ENCODE results near the gene OR51F1. TPM values are rescaled to one million over a fixed set of nuclear protein-coding genes. Genes with fewer than 3 reads are reported as not detected.

Gene OR51F1
- total and polyA plus RNA-seq, 3 experiments from 2014 or later, result not detected

Other genes starting within 250 kb of the OR51F1 start
- not detected for gene OR52M1, start 224.7 kb downstream of the OR51F1 start, total RNA-seq
- gene OR52M1, start 224.7 kb downstream of the OR51F1 start, polyA plus RNA-seq, result not detected
- gene OR52I2, start 188.2 kb downstream of the OR51F1 start, total RNA-seq, result not detected
- not detected for gene OR52I2, start 188.2 kb downstream of the OR51F1 start, polyA plus RNA-seq
- gene OR52I1, start 175.9 kb downstream of the OR51F1 start, total RNA-seq, result not detected
- not detected for gene OR52I1, start 175.9 kb downstream of the OR51F1 start, polyA plus RNA-seq
- 10 to 100 TPM; 11.8 to 12.2 TPM for gene TRIM68, start 161.7 kb downstream of the OR51F1 start, total RNA-seq
- 14.9 TPM for gene TRIM68, start 161.7 kb downstream of the OR51F1 start, polyA plus RNA-seq
- not detected for gene OR51D1, start 132.5 kb downstream of the OR51F1 start, total RNA-seq
- not detected for gene OR51D1, start 132.5 kb downstream of the OR51F1 start, polyA plus RNA-seq
- gene OR51E1, start 126.0 kb downstream of the OR51F1 start, total RNA-seq, result not detected
- not detected for gene OR51E1, start 126.0 kb downstream of the OR51F1 start, polyA plus RNA-seq
- not detected for gene OR51E2, start 72.1 kb downstream of the OR51F1 start, total RNA-seq
- not detected for gene OR51E2, start 72.1 kb downstream of the OR51F1 start, polyA plus RNA-seq
- not detected for gene MMP26, start 65.2 kb downstream of the OR51F1 start, total RNA-seq
- gene MMP26, start 65.2 kb downstream of the OR51F1 start, polyA plus RNA-seq, result not detected
- not detected for gene OR52R1, start 34.4 kb upstream of the OR51F1 start, total RNA-seq
- not detected for gene OR52R1, start 34.4 kb upstream of the OR51F1 start, polyA plus RNA-seq
- gene OR51F2, start 51.4 kb upstream of the OR51F1 start, total RNA-seq, result not detected
- gene OR51F2, start 51.4 kb upstream of the OR51F1 start, polyA plus RNA-seq, result not detected
- gene OR51S1, start 79.3 kb upstream of the OR51F1 start, total RNA-seq, result not detected
- not detected for gene OR51S1, start 79.3 kb upstream of the OR51F1 start, polyA plus RNA-seq
- not detected for gene OR51T1, start 112.0 kb upstream of the OR51F1 start, total RNA-seq
- not detected for gene OR51T1, start 112.0 kb upstream of the OR51F1 start, polyA plus RNA-seq
- not detected for gene OR51A7, start 133.8 kb upstream of the OR51F1 start, total RNA-seq
- gene OR51A7, start 133.8 kb upstream of the OR51F1 start, polyA plus RNA-seq, result not detected
- not detected for gene OR51G2, start 149.4 kb upstream of the OR51F1 start, total RNA-seq
- not detected for gene OR51G2, start 149.4 kb upstream of the OR51F1 start, polyA plus RNA-seq
- not detected for gene OR51G1, start 154.4 kb upstream of the OR51F1 start, total RNA-seq
- not detected for gene OR51G1, start 154.4 kb upstream of the OR51F1 start, polyA plus RNA-seq
- not detected for gene OR51A4, start 177.7 kb upstream of the OR51F1 start, total RNA-seq
- gene OR51A4, start 177.7 kb upstream of the OR51F1 start, polyA plus RNA-seq, result not detected
- gene OR51A2, start 185.8 kb upstream of the OR51F1 start, total RNA-seq, result not detected
- gene OR51A2, start 185.8 kb upstream of the OR51F1 start, polyA plus RNA-seq, result not detected
- not detected for gene OR51L1, start 224.9 kb upstream of the OR51F1 start, total RNA-seq
- gene OR51L1, start 224.9 kb upstream of the OR51F1 start, polyA plus RNA-seq, result not detected